ENCODE data around the gene PYCR2.

Gene PYCR2

GRCh38 chr1:225919906-225920305 lies 4.1 kb downstream of the PYCR2 start:
- peak; percentile 8 to 12 for DNase-seq

GRCh38 chr1:225918280-225918679 lies 5.8 kb downstream of the PYCR2 start:
- DNase-seq = no peak

- no peak for DNase-seq
Observed at GRCh38 chr1:225917536-225917935, 6.5 kb downstream of the PYCR2 start.

GRCh38 chr1:225917101-225917500 lies 6.9 kb downstream of the PYCR2 start:
- no peak for DNase-seq

DNA sequence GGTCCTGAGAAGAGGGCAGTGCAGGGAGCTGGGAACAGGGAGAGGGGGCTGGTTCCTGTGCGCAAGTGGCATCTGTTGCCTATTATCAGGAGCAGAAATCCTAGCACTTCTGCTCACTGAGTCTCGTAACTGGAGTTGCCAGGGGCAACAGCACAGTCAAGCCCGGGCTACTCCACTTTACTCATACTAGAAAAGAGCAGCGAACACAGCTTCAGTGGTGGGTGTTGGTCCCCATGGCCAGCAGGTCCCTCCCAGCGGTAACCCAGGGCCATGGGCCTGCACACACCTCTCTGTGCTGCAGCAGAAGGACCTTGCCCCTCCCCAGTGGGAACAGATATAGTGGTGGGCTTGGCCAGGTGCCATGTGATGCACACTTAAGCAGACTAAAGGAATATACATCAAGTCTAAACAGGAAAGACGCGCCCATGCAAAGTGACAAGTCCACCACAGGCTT lies 8.5 kb downstream of the PYCR2 start:
- no peak for DNase-seq

DNA sequence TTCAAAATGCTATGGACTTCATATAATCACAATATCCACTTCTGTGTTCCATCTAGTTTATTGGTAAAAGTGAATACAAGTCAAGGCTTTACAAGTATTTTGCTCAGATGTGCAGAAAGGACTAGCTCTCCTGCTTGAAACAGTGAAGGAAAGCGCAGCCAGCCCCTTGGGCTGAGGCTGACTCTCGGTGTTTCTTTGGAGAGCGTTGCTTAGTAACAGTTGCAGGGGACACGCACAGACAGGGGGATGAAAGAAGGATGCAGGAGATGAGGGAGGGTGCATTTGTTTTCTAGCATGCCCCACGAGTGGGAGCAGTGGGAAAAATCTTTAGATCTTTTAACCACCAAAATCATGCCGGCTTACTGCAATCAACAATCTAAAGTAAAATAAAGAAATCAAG lies 9.1 kb downstream of the PYCR2 start:
- DNase-seq = no peak

DNA sequence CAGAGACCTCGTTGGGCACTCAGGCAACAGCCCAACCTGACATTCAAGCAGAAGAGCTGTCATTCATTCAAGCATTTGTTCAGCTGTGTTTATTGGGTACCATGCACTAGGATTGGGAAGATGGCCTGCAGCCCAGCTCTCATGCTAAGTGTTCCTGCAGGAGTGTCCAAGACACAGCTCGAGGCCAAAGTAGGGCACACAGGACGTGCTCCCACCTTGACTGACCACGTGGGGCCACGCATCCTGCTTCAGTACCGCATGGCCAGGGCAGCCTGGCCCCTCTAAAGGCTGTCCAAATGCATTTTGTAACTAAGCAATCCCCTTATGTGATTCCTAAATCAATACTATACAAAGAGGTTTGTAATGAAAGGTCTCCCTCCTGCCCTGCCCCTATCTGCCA lies 9.7 kb downstream of the PYCR2 start:
- no peak for DNase-seq

GRCh38 chr1:225911191-225912130 lies 12.6 kb downstream of the PYCR2 start:
- DNase-seq = peak; percentile 54 to 61

GRCh38 chr1:225909477-225909876 lies 14.6 kb downstream of the PYCR2 start:
- no peak for DNase-seq

DNA sequence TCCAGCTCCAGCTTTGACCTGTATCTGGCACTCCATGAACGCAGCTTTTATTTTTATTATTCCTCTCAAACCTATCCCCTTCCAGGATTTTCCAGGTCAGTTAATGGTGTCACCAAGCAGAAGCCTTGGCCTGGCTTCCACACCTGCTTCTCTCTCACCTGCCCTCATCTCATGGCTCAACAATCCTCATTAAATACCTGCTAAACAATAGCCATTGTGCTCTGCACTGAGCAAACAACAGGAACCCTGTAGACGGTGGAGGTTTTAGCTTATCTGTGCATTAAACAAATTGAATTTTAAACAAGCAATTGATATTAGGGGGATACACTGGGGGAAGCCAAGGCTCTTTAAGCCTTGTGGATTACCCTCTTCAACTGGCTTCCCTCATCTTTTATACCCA lies 15.3 kb downstream of the PYCR2 start:
- no peak for DNase-seq

DNA sequence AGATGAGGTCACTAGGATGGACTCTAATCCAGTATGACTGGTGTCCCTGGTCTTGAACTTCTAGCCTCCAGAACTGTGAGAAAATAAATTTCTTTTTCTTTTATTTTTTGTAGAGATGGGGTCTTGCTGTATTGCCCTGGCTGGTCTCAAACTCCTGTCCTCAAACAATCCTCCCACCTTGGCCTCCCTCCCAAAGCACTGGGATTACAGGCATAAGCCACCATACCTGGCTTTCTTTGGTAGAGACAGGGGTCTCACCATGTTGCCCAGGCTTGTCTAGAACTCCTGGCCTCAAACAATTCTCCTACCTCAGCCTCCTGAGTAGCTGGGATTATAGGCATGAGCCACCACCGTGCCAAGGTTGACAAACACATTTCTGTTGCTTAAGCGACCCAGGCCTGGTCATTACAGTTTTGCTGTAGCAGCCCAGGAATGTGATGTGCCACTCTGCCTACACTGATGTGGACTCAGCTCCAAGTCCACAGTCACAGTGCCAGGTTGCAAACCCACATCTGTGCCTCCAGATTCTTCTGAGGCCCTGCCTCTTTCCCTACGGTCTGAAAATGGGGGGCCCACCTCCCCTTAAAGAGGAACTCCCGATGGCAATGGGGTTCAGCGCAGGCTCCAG lies 15.9 kb downstream of the PYCR2 start:
- no peak for DNase-seq

DNA sequence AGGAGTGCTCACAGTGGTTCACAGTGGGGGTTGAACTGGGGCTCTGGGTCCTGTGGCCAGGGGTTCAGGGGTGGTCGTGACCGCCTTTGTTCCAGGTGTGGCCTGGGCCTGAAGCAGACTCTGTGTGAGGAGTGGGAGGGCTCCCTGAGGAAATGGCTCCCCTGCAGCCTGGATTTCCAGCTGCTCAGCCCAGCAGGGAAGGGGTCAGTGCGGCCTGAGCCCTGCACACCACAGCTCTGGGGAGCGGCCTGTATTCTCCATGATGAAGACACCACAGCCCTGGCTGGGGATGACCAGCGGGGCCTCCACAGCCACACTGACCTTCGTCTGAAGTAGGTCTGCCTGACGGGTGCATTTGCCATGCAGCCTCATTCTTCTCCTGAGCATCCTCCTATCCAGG lies 16.7 kb downstream of the PYCR2 start:
- no peak for DNase-seq

DNA sequence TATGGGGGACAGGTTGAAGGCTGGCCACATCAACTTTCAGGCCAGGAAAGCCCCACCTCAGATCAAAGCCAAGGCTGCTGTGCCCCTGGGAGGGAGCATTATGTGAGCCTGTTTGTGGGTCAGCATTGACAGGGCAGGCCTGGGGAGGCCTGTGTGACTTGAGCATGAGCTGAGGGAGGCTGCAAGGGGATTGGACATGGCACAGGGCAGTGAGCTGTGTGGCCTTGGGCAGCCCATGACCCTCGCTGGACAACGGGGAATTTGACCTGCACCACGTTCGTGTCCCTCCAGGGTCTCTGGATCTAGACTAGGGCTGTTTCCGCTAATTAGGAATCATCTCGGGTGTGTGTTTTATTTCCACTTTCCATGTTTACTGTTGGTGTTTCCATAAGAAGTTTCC lies 17.6 kb downstream of the PYCR2 start:
- no peak for DNase-seq

DNA sequence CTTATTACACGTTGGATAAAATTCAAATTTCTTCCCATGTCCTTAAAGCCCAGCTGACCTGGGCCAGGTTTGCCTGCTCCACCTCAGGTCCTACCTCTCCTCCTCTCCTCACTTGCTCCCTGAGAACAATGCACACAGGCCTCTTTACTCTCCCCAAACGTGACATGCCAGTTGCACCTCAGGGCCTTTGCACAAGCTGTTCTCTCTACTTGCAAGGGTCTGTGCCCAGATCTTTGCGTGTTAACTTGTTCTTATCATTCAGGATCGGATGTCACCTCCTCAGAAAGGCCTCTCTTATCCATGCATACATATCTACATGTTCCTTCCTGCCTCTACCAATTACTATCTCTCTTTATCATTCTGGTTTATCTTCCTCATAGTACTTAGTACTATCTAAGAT lies 20.4 kb downstream of the PYCR2 start:
- no peak for DNase-seq

- DNase-seq = no peak
Observed at GRCh38 chr1:225899044-225899925, 24.8 kb downstream of the PYCR2 start.

- no peak for DNase-seq
Observed at GRCh38 chr1:225897595-225898514, 26.2 kb downstream of the PYCR2 start.

GRCh38 chr1:225896937-225897549 lies 27.0 kb downstream of the PYCR2 start:
- DNase-seq = no peak

GRCh38 chr1:225896494-225896893 lies 27.6 kb downstream of the PYCR2 start:
- no peak for DNase-seq

DNA sequence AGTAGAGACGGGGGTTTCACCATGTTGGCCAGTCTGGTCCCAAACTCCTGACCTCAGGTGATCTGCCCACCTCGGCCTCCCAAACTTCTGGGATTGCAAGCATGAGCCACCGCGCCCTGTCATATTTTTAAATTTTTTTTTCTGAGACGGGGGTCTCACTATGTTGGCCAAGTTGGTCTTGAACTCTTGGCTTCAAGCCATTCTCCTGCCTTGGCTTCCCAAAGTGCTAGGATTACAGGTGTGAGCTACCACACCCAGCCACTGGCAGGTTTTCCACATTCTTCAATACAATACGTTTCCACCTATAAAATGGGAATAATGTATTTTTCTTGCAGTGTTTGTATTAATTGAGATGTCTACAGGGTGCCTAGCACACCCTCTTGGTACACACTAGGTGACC lies 31.7 kb downstream of the PYCR2 start:
- DNase-seq = no peak

- DNase-seq = no peak
Observed at GRCh38 chr1:225891229-225891972, 32.6 kb downstream of the PYCR2 start.
